Pons (tissue), 1 donor: ENCODE measurements around the gene ENO2.

Experiments
- DNase-seq: peaks from one replicate; pipeline ENCODE4 v3.0.0-alpha.2; 2016; ENCODE audit warnings: low spot score

The ENO2 gene

DNA sequence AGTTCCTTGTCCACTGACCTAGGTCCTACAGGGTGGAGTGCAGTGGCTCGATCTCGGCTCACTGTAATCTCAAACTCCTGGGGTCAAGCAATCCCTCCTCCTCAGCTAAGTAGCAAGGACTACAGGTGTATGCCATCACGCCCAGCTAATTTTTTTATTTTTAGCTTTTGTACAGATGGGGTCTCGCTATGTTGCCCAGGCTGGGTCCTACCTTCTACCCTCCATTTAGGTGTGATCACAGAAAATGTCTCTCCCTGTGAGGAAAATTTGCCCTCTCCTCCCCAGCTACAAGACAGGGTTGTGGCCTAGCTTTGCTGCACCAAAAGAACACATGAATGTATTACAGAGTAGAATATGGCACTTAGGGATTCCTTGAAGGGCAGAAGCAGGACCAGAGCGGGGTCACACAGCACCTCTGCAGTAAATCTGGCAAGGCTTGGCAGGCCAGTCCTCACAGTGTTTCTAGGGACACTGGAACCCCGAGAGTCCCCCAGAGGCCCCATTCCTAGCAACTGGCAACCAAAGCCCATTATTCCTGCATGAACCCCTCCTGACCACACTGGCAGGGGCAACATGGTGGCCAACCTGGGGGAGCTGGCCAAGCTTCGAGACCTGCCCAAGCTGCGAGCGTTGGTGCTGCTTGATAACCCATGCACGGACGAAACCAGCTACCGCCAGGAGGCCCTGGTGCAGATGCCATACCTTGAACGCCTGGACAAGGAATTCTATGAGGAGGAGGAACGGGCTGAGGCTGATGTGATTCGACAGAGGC is 2.0 kb upstream of the ENO2 start:
- DNase-seq: no peak

DNA sequence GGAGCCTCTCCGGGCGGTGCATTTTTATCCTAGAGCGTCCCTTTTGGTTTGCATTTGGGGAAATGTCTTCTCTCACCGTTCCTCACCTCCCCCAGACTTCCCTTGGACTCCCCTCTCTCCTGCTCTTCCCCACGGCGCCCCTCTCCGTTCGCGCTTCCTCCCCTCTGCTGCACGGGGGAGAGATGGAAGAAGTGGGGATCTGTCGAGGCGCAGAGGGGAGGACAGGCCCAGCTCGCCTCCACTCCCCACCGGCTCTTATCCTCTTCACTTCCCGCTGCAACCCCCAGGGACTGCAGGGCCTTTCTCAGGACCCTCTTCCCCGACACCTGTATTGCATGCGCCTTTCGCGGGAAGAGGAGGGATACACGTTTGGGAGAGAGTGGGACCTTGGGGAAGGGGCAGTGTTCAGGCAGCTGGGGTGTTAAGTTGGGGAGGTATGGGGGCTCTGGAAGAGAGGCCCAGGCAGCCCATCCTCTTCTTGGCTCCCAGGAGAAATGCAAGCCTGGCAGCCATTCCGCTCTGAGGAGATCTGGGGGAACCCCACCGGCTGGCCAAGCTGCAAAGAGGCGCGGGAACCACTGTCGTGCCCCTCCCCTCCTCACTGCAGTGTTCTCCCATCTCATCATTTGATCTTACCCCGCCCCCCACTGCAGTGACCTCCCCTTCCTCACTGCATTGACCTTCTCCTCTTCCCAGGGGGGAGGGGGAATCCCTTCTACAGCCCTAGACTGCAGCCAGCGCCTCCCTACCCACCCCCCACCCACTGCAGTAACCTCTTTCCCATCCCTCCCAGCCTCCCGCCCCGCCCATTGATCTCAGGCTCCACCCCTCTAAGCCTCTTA is 788 bp downstream of the ENO2 start:
- no peak for DNase-seq

DNA sequence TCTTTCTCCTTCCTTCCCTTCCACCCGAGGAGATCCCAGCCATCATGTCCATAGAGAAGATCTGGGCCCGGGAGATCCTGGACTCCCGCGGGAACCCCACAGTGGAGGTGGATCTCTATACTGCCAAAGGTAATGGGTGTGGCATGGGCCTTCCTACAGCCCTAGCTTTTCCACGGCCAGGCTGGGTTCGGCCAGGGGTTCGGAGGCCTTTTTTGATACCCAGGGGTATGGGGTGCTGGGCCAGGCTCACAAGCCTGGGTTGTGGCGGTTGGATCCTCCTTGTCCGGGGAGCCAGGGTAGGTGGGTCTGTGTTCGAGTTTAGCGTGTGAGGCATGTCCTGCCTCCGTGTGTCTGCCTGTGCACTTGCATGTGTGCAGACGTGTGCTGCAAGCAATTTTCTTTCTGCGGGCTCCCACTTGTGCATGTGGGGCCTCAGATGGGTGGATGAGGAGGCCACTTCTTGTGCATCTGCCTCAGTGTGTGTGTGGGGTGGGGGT is 1.5 kb downstream of the ENO2 start:
- no peak for DNase-seq

- DNase-seq: no peak
Observed at GRCh38 chr12:6916426-6917200, 2.2 kb downstream of the ENO2 start.

DNA sequence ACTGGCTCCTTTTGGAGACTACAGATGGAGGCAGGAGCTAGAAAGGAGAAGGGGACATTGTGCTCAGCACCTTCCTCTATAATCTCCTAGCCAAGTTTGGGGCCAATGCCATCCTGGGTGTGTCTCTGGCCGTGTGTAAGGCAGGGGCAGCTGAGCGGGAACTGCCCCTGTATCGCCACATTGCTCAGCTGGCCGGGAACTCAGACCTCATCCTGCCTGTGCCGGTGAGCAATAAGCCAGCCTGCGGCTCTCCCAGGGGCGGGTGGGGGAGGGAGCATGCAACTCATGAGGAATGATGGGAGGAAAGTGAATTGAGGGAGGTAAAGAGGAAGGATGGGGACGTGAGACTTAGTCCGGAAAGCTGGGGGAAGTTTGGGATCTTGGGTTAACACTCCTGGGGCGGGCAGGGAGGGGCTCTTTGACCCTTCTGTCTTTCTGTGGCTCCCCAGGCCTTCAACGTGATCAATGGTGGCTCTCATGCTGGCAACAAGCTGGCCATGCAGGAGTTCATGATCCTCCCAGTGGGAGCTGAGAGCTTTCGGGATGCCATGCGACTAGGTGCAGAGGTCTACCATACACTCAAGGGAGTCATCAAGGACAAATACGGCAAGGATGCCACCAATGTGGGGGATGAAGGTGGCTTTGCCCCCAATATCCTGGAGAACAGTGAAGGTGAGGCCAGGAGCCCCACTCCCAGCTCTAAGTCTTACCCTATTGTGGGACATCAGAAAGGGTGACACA is 3.3 kb downstream of the ENO2 start:
- DNase-seq: no peak

GRCh38 chr12:6919588-6919987 is 5.2 kb downstream of the ENO2 start:
- DNase-seq: no peak

DNA sequence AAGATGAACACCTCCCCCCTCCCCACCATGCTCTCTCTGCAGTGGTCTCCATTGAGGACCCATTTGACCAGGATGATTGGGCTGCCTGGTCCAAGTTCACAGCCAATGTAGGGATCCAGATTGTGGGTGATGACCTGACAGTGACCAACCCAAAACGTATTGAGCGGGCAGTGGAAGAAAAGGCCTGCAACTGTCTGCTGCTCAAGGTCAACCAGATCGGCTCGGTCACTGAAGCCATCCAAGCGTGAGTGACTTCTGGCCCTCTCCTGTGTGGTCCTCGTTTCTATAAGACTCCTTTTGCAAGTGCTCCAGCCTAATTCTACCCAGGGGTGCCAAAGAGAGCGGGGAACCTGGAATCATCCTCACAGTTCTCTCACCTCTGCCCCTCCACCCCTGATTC is 7.2 kb downstream of the ENO2 start:
- DNase-seq: no peak

DNA sequence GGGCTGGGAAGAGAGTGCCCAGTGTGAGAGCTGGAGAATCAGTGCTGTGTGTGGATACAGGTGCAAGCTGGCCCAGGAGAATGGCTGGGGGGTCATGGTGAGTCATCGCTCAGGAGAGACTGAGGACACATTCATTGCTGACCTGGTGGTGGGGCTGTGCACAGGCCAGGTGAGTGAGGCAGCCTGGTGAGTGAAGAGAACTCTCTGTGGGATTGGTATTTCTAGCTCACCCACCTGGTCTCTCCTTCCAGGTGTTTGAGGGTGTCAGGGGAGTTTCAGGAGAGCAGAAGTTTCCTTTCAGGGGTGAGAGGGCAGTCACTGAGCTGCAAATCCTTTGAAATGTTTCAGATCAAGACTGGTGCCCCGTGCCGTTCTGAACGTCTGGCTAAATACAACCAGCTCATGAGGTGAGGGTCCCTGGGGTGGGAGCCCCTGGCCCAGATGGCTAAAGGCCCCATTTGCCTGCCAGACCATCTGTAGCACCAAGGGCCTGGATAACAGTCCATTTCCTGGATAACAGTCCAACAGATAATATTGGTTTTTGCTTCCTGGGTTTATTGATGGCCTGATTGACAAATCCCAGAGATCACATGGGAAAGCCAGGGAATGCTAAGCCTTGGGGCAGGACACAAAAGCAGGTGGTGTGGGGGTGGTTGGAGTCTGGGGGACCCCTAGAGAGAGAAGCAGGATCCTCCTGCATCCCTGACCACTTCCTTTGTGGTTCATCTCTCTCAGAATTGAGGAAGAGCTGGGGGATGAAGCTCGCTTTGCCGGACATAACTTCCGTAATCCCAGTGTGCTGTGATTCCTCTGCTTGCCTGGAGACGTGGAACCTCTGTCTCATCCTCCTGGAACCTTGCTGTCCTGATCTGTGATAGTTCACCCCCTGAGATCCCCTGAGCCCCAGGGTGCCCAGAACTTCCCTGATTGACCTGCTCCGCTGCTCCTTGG is 7.9 kb downstream of the ENO2 start:
- DNase-seq: no peak

DNA sequence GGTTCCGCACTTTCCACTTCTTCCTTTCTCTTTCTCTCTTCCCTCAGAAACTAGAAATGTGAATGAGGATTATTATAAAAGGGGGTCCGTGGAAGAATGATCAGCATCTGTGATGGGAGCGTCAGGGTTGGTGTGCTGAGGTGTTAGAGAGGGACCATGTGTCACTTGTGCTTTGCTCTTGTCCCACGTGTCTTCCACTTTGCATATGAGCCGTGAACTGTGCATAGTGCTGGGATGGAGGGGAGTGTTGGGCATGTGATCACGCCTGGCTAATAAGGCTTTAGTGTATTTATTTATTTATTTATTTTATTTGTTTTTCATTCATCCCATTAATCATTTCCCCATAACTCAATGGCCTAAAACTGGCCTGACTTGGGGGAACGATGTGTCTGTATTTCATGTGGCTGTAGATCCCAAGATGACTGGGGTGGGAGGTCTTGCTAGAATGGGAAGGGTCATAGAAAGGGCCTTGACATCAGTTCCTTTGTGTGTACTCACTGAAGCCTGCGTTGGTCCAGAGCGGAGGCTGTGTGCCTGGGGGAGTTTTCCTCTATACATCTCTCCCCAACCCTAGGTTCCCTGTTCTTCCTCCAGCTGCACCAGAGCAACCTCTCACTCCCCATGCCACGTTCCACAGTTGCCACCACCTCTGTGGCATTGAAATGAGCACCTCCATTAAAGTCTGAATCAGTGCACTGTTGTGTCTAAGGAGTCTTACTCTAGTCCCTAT is 8.8 kb downstream of the ENO2 start:
- no peak for DNase-seq

DNA sequence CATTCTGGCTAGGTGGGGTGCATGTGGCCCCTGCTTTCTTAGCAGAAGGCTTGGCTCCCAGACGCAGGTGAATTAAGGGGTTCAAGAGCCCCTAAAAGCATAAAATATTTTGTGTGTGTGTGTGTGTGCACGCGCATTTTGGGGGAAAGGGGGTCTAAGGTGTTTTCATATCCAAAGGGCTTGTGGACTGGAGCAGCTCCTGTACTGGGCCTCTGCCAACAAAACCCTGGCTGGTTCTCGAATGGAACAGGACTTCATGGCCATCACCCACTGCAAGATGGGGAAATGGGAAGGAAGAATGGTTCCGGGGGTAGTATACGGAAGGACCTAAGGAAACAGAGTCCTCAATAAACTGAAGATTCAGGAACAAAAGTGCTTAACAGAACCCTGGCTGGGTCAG is 9.5 kb downstream of the ENO2 start:
- DNase-seq: no peak

DNA sequence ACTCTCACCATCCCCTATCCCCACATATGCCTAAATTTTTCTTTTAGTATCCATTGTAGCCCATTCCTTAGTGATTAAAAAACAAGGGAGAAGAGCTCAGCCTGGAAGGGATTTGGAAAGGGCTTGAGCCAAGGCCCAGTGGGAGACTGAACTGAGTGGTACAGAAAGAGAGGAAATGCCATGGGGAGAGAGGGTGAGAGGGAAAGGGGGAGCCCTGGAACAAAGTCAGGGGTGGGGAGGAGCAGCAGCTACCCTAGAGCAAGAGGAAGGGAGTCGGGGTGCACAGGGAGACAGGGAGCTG is 10.8 kb downstream of the ENO2 start:
- no peak for DNase-seq

GRCh38 chr12:6925540-6926279 is 11.3 kb downstream of the ENO2 start:
- DNase-seq: peak; percentile 71

DNA sequence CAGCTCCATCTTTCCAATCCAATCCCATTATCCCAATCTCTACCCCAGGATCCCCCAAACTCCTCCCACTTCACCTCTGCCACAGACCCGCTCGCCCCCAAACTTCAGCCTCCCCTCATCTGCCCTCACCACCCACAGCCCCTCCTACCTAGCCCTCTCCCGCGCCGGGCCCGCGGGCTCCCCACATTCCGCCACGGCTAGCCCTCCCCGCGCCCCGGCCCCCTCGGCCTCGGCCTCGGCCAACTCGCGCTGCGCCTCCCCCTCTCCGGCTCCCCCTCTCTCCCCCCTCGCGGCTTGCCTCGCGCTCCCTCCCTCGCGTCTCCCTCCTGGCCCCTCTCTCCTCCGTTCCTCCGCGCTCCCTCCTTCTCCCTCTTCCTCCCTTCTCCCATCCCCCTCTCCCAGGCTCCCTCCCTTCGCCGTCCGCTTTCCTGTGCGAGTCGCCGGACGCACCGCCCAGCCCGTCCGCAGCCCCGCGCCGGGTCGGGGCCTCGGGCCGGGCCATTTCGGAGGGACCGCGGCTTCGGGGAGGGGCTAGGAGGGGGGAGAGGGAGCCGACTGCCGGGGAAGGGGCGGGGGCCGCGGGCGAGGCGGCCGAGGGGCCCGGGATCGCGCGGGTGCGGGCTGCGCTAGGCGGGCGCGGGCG is 13.1 kb downstream of the ENO2 start, which contains the start of gene ATN1:
Gene ATN1 (plus strand): TSS at position 581 of the 643 bp plus-strand sequence. CDS start 6,043 bp downstream, outside the sequence.
- DNase-seq: peak; percentile 77

DNA sequence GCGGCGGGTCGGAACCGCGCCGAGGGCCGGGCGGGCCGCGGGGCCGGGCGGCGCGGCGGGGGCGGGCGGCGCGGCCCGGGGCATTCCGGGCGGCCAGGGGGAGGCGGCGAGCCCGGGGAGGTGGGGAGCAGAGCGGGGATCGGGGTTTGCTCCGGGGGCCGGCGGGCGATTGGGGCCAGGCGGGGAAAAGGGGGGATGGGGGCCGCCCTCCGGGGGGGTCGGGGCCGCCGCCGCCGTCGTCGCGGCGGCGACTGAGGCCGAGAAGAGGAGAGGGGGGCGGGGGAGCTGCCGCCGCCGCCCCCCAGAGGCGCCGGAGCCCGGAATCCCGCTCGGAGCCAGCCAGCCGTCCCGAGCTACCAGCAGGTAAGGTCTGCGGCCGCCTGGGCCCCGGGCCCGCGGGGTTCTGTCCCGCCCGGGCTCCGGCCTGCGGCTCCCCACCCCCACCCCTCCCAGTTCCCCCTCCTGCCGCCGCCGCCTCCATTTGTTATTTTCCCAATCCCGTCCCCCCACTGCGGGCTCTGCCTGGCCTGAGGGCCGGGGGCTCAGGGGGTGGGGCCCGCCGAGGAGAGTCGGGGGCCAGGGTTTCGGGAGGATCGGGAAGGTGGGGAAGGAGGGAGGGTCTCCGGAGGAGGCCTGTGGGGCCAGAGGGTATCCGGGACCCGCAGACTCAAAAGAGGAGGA is 13.8 kb downstream of the ENO2 start:
- DNase-seq: no peak

DNA sequence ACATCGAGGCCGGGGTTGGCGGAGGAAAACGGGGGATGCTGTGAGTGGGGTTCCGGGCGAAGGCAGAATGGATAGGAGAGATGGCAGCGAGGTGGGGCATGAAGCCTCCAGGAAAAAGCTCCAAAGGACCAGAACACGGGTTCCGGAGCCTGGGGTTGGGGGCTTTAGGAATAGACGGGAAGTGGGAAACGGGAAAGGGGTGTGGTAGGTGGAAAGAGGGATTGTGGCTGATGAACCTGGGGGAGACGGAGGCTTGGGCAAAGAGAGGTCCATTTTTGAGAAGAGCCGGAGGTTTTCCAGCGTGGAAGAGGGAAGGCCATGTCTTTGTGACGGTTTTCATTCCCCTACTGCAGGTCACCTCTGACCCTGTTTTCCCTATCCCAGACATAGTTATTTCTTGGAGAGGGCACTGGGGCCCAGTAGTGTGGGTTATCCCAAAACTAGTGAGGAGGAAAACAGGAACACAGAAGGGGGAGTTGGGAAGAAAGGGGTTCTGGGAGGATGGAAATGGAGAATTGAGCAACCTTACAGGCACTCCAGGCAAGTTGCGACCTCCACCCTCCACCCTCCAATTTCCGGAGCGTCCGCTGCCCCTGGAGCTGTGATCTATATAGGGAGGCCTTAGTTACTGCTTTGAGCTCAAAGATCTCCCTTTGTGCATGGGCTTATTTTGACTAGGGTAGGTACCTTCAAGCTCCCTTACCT is 14.5 kb downstream of the ENO2 start:
- no peak for DNase-seq

- DNase-seq: no peak
Observed at GRCh38 chr12:6929466-6930452, 15.4 kb downstream of the ENO2 start.
